ENCODE results near the gene TOR1AIP1.

The TOR1AIP1 gene

DNA sequence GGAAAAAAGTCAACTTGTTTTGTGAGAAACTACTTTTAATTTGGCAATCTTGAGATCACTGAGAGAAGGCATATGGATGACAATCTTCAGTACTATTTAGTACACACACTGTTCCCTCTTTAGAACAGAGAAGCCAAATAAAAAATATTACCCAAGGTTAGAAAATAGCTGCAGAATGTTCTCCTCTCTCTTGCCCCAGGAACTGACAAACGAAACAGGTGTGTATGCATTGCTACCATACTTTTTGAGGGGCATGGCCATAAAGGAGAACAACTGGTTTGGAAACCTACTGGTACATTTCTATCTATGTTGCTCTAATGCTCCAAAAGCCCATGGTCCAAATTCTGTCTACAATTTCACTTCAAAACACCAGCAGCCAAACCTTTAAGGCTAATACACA is 10.1 kb upstream of the TOR1AIP1 start:
- DNase-seq = no peak
- Mint-ChIP-seq H3K4me3 (no peak overlapping the region), H3K27me3 (no peaks in the 10 kb centered on the region), H3K27ac (no peak overlapping the region), H3K36me3 (ENCODE audit: insufficient read depth) (peaks cover 17% of the 10 kb centered on the region), H3K9me3 (no peaks in the 10 kb centered on the region), H3K4me1 (ENCODE audit: low read depth in 2 of 2) (peaks cover 7 to 24% of the 10 kb centered on the region in 2 donors)
- ATAC-seq (replicated peaks) = no peak

DNA sequence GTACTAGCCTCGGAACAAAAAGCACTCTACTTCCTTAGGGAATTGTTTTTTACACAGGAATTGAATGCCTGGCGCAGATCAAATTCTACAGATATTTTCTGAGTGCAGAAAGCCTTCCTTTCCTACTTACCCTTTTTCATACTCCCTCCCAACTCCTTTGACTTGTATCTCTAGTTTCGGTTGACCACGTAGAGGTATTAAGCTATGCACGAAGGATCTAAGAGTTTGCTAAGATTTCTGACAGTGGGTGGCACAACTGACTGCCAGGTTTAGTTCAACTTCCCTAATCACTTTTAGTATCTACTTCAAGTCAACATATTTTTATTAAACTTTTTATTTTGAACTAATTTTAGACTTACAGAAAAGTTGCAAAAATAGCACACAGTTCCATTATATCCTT is 9.5 kb upstream of the TOR1AIP1 start:
- ATAC-seq (replicated peaks) (no peak), DNase-seq (no peak)
- Mint-ChIP-seq H3K4me3 (no peak overlapping the region), H3K36me3 (ENCODE audit: insufficient read depth) (peaks cover 16% of the 10 kb centered on the region), H3K27ac (no peak overlapping the region), H3K9me3 (no peaks in the 10 kb centered on the region), H3K27me3 (no peaks in the 10 kb centered on the region), H3K4me1 (ENCODE audit: low read depth in 2 of 2) (peaks cover 7 to 24% of the 10 kb centered on the region in 2 donors)

DNA sequence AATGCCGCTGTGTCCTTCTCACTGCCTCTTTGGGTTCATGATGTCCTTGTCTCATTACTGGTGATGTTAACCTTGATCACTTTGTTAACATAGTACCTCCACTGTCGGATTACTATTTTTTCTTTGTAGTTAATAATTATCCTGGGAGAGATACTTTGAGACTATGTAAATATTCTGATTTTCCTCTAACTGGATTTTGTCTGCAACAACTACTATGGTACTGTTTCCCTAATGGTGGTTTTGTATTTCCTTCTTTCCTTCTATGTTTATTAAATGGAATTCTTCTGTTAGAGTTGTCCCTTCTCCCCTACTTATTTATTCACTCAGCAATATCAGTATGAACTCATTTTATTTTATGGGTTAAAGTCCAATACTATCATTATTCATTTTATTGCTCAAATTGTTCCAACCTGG is 8.6 kb upstream of the TOR1AIP1 start:
- no peak overlapping the region for H3K4me3 Mint-ChIP-seq
- peaks cover 8 to 25% of the 10 kb centered on the region in 2 donors for H3K4me1 Mint-ChIP-seq (ENCODE audit: low read depth in 2 of 2)
- H3K27ac Mint-ChIP-seq = no peak overlapping the region
- DNase-seq (no peak), ATAC-seq (replicated peaks) (no peak)
- no peaks in the 10 kb centered on the region for H3K27me3 Mint-ChIP-seq
- no peaks in the 10 kb centered on the region for H3K9me3 Mint-ChIP-seq
- H3K36me3 Mint-ChIP-seq (ENCODE audit: insufficient read depth) = peaks cover 18% of the 10 kb centered on the region

DNA sequence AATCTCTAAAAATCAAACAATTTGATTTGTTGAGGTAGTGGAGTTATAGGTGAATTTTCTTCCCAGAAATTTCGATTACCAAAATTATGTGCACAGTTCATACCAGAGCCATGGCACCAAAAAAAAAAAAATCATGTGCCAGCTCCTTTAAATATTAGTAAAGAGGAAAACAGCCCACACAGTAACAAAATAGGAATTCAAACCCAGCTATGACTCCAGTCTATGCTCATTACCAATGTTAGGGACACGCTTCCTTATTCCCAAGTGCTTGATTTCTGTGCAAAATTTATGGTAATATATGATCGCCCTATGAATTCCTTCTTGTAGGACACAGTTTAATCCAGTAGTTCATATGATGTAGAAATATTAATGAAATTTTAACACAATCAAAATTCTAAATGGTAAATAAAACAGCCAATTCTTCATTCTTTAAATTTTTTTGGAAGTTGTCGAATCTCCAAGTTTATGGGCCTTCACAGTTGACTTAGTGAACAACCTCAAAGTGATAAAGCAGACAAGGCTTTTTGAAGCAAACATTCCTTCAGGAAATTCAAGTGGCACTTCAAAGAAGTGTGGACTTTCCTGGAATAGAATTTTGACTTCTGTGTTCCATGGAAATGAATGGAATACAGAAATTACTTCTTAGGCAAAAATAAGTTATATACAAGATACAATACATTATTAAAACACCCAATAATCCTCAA is 6.3 kb upstream of the TOR1AIP1 start:
- peaks cover 8 to 25% of the 10 kb centered on the region in 2 donors for H3K4me1 Mint-ChIP-seq (ENCODE audit: low read depth in 2 of 2)
- no peak for DNase-seq
- no peak overlapping the region for H3K4me3 Mint-ChIP-seq

DNA sequence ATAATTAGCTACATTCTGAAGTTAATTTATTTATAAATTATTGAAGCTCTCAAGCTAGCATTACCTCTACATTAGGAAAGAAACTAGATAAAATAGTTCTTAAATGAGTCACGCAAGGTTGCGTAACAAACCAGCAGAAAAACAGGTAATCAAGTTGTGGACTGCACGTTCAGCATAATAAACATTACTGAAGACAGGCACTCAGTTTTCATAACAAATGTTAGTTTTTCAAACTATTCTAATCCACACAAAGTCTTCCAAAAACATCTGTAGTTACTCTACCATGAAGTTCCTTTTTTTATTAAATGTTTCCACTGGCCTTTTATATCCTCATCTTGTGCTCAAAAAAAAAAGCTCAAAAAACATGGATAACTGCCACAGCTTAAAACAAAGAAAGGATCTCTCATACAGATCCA is 5.8 kb upstream of the TOR1AIP1 start:
- DNase-seq (no peak), ATAC-seq (replicated peaks) (no peak)
- Mint-ChIP-seq H3K4me1 (ENCODE audit: low read depth in 2 of 2) (peaks cover 9 to 26% of the 10 kb centered on the region in 2 donors), H3K4me3 (peak overlapping the region; percentile 83 to 88), H3K27me3 (no peaks in the 10 kb centered on the region), H3K36me3 (ENCODE audit: insufficient read depth) (peaks cover 18% of the 10 kb centered on the region), H3K27ac (peak overlapping the region in 1 of 2 donors; percentile 84), H3K9me3 (no peaks in the 10 kb centered on the region)

More for the DNA sequence above, 6.3 kb upstream of the TOR1AIP1 start:
- Mint-ChIP-seq H3K27me3 (no peaks in the 10 kb centered on the region), H3K9me3 (no peaks in the 10 kb centered on the region), H3K36me3 (ENCODE audit: insufficient read depth) (peaks cover 18% of the 10 kb centered on the region), H3K27ac (no peak overlapping the region)
- ATAC-seq (replicated peaks) = no peak

DNA sequence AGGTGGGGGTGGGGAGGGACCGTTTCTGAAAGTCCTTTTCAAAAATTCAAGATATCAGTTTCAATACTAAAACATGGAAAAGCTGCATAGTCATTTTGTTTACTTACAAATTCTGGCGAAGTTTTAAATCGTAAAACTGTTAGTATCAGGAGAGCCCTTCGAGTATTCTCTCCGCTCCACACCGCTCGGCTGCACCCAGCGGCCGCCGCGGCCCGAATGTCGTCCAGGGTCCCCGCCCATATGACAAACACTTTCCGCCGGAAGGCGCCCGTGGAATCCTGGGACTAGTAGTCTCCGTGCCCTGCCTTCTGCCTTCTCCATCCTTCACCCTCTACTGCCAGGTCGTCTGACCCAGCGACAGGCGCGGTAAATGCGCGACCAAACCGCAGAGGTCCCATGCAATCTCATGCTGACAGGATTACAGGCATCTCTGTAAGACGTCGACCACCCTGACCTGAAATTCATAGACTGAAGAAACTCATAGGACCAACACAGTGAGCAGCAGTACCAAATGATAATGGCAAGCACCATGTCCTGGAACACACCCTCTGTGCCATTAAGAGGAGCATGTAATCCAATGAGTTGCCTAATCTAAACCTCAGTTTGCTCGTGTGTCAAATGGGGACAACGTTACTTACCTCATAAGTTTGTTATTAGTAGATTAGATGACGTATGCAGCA is 4.4 kb upstream of the TOR1AIP1 start, which contains the start of gene TOR1AIP2:
TSS of gene TOR1AIP2 (minus strand) at position 218 of the 680 bp plus-strand sequence. CDS start 25,138 bp downstream, outside the sequence.
- Mint-ChIP-seq H3K4me3 (peak within 1 kb of the TSS; percentile 83 to 88), H3K27ac (peak within 1 kb of the TSS; percentile 84 to 91), H3K27me3 (no peaks in the 10 kb centered on the region), H3K4me1 (ENCODE audit: low read depth in 2 of 2) (peaks cover 22 to 37% of the 10 kb centered on the region in 2 donors), H3K36me3 (ENCODE audit: insufficient read depth) (peaks cover 24% of the 10 kb centered on the region), H3K9me3 (no peaks in the 10 kb centered on the region)
- DNase-seq = peak; percentile 72 to 76 (median 76)
- peak; percentile 56 for ATAC-seq (replicated peaks)

DNA sequence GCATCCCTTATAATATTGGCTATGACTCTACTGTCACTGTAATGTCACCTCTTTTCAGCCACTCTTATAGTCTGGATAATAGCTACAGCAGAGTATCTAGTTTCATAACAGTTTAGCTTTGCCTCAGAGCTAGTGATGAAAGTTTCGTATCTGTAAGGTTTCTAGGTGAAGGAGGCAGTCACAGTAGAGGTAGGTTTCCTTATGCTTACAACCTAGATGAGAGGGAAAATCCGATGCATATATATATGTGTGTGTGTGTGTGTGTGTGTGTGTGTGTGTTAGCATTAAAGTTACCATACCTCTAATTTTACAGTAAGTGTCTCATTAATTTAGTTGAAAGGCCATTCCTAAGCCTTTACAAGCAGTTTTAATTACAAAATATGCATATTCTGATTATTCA is 2.3 kb upstream of the TOR1AIP1 start:
- Mint-ChIP-seq H3K36me3 (ENCODE audit: insufficient read depth) (peaks cover 32% of the 10 kb centered on the region), H3K27ac (no peak overlapping the region), H3K9me3 (no peaks in the 10 kb centered on the region), H3K4me3 (no peak overlapping the region), H3K27me3 (no peaks in the 10 kb centered on the region), H3K4me1 (ENCODE audit: low read depth in 2 of 2) (peaks cover 35 to 38% of the 10 kb centered on the region in 2 donors)
- ATAC-seq (replicated peaks) (no peak), DNase-seq (no peak)

DNA sequence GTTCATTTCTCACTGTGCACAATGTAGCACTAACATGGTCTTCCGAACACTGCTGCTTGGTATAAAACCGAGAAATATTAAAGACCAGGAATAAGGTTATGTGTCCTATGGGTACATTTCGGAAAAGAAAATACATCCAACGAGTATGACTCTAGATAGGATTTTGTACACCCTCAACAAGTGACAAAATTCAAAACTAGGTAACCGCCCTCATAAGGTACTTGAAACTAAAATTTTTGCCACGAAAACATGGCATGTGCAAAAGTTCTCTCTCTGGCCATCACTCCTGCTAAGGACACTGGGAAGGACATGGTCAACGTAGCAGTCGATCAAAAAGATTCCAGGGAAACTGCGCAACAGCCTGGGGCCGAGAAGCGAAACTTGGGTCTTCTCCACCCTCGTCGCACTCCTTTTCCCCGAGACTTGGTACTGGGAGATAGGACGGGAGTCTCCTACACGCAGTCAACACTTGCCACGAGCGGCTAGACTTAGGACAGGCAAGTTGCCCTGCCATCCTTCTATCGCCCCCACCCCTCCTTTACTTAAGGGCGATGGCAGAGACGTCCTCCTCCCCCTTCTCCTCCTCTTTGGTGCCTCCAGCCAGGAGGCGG is 338 bp upstream of the TOR1AIP1 start:
- Mint-ChIP-seq H3K9me3 (no peaks in the 10 kb centered on the region), H3K27ac (peak overlapping the region; percentile 100), H3K4me1 (ENCODE audit: low read depth in 2 of 2) (peaks cover 35 to 39% of the 10 kb centered on the region in 2 donors), H3K27me3 (no peaks in the 10 kb centered on the region), H3K36me3 (ENCODE audit: insufficient read depth) (peaks cover 48% of the 10 kb centered on the region), H3K4me3 (peak overlapping the region; percentile 93)
- DNase-seq = no peak
- ATAC-seq (replicated peaks) = no peak

DNA sequence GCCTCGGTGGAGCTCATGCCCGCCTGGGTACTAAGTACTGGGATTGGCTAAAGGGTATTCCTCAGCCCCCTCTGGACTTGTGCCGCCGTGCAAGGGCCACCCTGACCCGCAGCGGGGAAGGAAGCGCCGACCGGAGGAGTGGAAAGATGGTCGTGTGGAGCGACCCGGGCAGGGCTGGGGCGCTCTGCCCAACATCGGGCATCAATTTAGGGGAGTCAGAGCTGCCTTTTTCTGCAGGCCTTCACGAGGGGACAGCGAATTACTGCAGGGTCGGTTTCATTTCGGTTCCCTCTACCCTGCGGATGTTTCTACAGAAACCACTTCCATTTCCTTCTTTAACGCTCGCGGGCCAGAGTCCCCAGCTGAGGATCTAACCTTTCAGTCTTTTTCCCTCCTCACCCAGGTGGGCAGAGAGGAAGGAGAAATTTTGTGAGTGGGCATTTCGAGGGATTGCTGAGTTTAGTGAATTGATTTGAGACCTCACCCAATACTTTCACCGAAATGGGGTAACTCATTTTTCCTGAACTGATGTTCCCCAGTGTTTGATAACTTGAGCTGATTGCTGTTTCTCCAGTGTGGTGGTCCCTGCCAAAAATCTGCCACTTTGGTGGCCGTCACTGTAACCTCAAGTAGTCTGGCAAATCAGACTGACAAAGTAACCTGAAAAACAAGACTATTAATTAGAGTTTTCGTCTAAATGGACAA is 1.1 kb downstream of the TOR1AIP1 start:
- ATAC-seq (replicated peaks) (peak; percentile 20), DNase-seq (peak in 1 of 3 experiments; percentile 38)
- no peaks in the 10 kb centered on the region for H3K9me3 Mint-ChIP-seq
- no peaks in the 10 kb centered on the region for H3K27me3 Mint-ChIP-seq
- H3K36me3 Mint-ChIP-seq (ENCODE audit: insufficient read depth) = peaks cover 47% of the 10 kb centered on the region
- peak overlapping the region; percentile 93 for H3K4me3 Mint-ChIP-seq
- peak overlapping the region; percentile 100 for H3K27ac Mint-ChIP-seq
- peaks cover 32 to 38% of the 10 kb centered on the region in 2 donors for H3K4me1 Mint-ChIP-seq (ENCODE audit: low read depth in 2 of 2)

DNA sequence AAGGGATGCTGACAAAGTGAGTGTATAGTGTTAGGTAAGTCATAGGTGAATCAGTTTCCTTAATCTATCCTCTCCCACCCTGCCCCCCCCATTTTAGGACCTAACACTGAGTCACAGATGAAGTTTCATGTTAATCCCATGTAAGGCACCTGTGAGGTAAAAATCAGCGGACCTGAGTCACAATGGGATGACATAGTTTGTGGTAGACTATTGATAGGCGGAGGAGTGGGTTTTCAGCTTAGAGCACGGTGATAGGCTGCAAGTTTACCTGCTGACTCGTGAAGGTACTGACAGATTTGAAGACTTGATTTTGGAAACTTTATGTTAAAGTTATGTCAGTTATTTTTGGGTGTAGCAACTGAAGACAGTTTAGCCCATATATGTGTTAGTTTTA is 1.7 kb downstream of the TOR1AIP1 start:
- H3K4me1 Mint-ChIP-seq (ENCODE audit: low read depth in 2 of 2) = peaks cover 30 to 36% of the 10 kb centered on the region in 2 donors
- DNase-seq = peak; percentile 37 to 44 (median 39)
- no peaks in the 10 kb centered on the region for H3K9me3 Mint-ChIP-seq
- peaks cover 49% of the 10 kb centered on the region for H3K36me3 Mint-ChIP-seq (ENCODE audit: insufficient read depth)
- peak; percentile 32 for ATAC-seq (replicated peaks)
- peak overlapping the region; percentile 93 for H3K4me3 Mint-ChIP-seq
- H3K27me3 Mint-ChIP-seq = no peaks in the 10 kb centered on the region
- peak overlapping the region; percentile 100 for H3K27ac Mint-ChIP-seq

DNA sequence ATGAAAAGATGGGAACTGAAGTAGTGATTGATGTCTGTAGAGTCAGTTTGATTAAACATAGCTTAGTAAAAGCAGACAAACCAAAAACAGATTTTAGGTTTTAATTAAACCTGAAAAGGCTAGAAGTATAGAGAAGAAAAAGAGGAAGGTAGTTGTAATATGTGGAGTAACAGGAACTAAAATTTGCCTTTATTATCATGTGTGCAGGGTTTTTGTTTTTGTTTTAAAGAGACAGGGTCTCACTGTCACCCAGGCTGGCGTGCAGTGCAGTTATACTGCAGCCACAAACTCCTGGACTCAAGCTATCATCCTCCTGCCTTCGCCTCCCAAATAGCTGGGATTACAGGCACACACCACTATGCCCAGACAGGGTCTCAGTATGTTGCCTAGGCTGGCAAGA is 6.0 kb downstream of the TOR1AIP1 start:
- no peaks in the 10 kb centered on the region for H3K27me3 Mint-ChIP-seq
- no peak overlapping the region for H3K4me3 Mint-ChIP-seq
- H3K9me3 Mint-ChIP-seq = no peaks in the 10 kb centered on the region
- DNase-seq = no peak
- H3K27ac Mint-ChIP-seq = no peak overlapping the region
- ATAC-seq (replicated peaks) = no peak
- peaks cover 75% of the 10 kb centered on the region for H3K36me3 Mint-ChIP-seq (ENCODE audit: insufficient read depth)
- peaks cover 12 to 28% of the 10 kb centered on the region in 2 donors for H3K4me1 Mint-ChIP-seq (ENCODE audit: low read depth in 2 of 2)

DNA sequence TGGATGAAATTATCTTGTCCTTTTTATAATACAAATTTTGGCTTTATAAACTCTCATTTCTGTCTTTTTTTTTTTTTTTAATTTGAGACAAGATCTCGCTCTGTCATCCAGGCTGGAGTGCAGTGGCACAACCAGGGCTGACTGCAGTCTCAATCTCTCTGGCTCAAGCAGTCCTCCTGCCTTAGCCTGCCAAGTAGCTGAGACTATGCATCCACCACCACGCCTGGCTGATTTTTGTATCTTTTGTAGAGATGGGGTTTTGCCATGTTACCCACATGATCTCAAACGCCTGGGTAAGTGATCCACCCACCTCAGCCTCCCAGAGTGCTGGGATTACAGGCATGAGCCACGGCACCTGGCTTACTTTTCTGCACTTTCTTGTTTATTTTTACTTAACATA is 7.5 kb downstream of the TOR1AIP1 start:
- Mint-ChIP-seq H3K27me3 (no peaks in the 10 kb centered on the region), H3K27ac (peak overlapping the region in 1 of 2 donors; percentile 55), H3K4me3 (no peak overlapping the region), H3K4me1 (ENCODE audit: low read depth in 2 of 2) (peaks cover 4 to 18% of the 10 kb centered on the region in 2 donors), H3K9me3 (no peaks in the 10 kb centered on the region), H3K36me3 (ENCODE audit: insufficient read depth) (peaks cover 80% of the 10 kb centered on the region)
- ATAC-seq (replicated peaks) = no peak
- DNase-seq = no peak

DNA sequence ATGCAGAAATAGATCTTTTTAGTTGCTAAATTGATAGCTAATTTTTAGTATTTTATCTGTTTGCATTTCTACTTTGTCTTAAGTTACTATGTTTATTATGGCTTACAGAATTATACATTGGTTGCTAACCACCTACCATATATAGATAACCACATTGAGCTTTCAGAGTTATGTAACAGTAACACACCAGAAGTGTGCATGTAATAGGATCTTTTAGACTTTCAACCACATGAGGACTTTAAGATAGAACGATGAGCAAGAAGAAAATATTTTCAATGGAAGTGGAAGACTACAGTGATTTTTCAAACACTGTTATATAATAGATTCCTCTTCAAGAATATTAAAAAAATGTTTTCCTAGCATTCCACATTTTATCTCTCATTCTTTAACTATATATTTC is 28.8 kb downstream of the TOR1AIP1 start:
- no peak overlapping the region for H3K4me3 Mint-ChIP-seq
- DNase-seq (no peak), ATAC-seq (replicated peaks) (peak; percentile 40)
- H3K4me1 Mint-ChIP-seq (ENCODE audit: low read depth in 2 of 2) = peaks cover 5 to 10% of the 10 kb centered on the region in 2 donors
- H3K9me3 Mint-ChIP-seq = no peaks in the 10 kb centered on the region
- peaks cover 89% of the 10 kb centered on the region for H3K36me3 Mint-ChIP-seq (ENCODE audit: insufficient read depth)
- H3K27ac Mint-ChIP-seq = peak overlapping the region; percentile 74 to 87
- no peaks in the 10 kb centered on the region for H3K27me3 Mint-ChIP-seq

Data from effector memory CD8-positive, alpha-beta T cell (primary cell).